WTC11 (cell line): Measurements from ENCODE around the gene PTGFR. TPM values are rescaled to one million over a fixed set of nuclear protein-coding genes. Genes with fewer than 3 reads are reported as not detected.

ENCODE experiments used
- ATAC-seq: fragments of 200-7000 bp; cut with Tn5 transposase; 2 replicates; pipeline ENCODE4 v1.10.0; 2021; ENCODE audit warnings: mild to moderate bottlenecking, moderate library complexity
- CTCF ChIA-PET: fragments of 300-600 bp; sonication (Branson Sonifier 250); formaldehyde crosslinking; loops from one replicate; lab custom pipeline; 2021; ENCODE audit warnings: antibody characterized with exemption; lab: Charles Lee
- POLR2A ChIA-PET: fragments of 350-600 bp; sonication (Branson Sonifier 250); formaldehyde crosslinking; loops from one replicate; lab custom pipeline; 2021; ENCODE audit warnings: antibody characterized with exemption; lab: Charles Lee
- DNase-seq: peaks from one replicate; pipeline ENCODE4 v3.0.0; 2021; ENCODE audit warnings: low spot score
- H3K27ac Mint-ChIP-seq: 2 replicates; pipeline ENCODE4 v1.8.0; 2021; ENCODE audit warnings: mixed read lengths
- H3K27me3 Mint-ChIP-seq: 2 replicates; pipeline ENCODE4 v1.8.0; 2021; ENCODE audit warnings: low read depth, mild to moderate bottlenecking, moderate library complexity, mixed read lengths
- H3K36me3 Mint-ChIP-seq: 2 replicates; pipeline ENCODE4 v1.8.0; 2021; ENCODE audit warnings: mixed read lengths
- H3K4me1 Mint-ChIP-seq: 2 replicates; pipeline ENCODE4 v1.8.0; 2022; ENCODE audit warnings: mixed read lengths
- H3K4me3 Mint-ChIP-seq: 2 replicates; pipeline ENCODE4 v1.8.0; 2021; ENCODE audit warnings: mild to moderate bottlenecking, moderate library complexity, mixed read lengths
- H3K9me3 Mint-ChIP-seq: 2 replicates; pipeline ENCODE4 v1.8.0; 2021; ENCODE audit warnings: mixed read lengths
- AFF4 ChIP-seq: sonication (generic); formaldehyde crosslinking; IDR thresholded peaks from 2 replicates; pipeline ENCODE4 v1.8.1; 2023; ENCODE audit warnings: mild to moderate bottlenecking, missing genetic modification reagents, borderline replicate concordance
- AR ChIP-seq: fragments of 250-450 bp; sonication (Bioruptor Pico); IDR thresholded peaks from 2 replicates; pipeline ENCODE4 v1.9.0; 2021; ENCODE audit warnings: mild to moderate bottlenecking
- ATF1 ChIP-seq: sonication (generic); formaldehyde crosslinking; IDR thresholded peaks from 2 replicates; pipeline ENCODE4 v1.8.1; 2023; ENCODE audit warnings: mild to moderate bottlenecking, moderate library complexity, missing genetic modification reagents
- E2F4 ChIP-seq: sonication (generic); formaldehyde crosslinking; IDR thresholded peaks from 2 replicates; pipeline ENCODE4 v1.8.1; 2022; ENCODE audit warnings: low read depth, mild to moderate bottlenecking, moderate library complexity, missing genetic modification reagents, borderline replicate concordance
- ETV6 ChIP-seq: sonication (generic); formaldehyde crosslinking; IDR thresholded peaks from 2 replicates; pipeline ENCODE4 v1.8.1; 2022; ENCODE audit warnings: mild to moderate bottlenecking, missing genetic modification reagents
- FOXJ3 ChIP-seq: sonication (generic); formaldehyde crosslinking; IDR thresholded peaks from 2 replicates; pipeline ENCODE4 v1.9.0; 2021; ENCODE audit warnings: missing genetic modification reagents, mild to moderate bottlenecking, borderline replicate concordance
- HMGA2 ChIP-seq: fragments of 250-450 bp; sonication (Bioruptor Pico); IDR thresholded peaks from 2 replicates; pipeline ENCODE4 v1.4.0; 2021; ENCODE audit warnings: mild to moderate bottlenecking, moderate library complexity
- NFE2L1 ChIP-seq: sonication (generic); formaldehyde crosslinking; IDR thresholded peaks from 2 replicates; pipeline ENCODE4 v1.8.1; 2023; ENCODE audit warnings: missing genetic modification reagents
- NFYB ChIP-seq: sonication (generic); formaldehyde crosslinking; conservative IDR thresholded peaks from 2 replicates; pipeline ENCODE4 v1.8.0; 2022; ENCODE audit warnings: low read depth, missing genetic modification reagents
- PRDM15 ChIP-seq: sonication (generic); formaldehyde crosslinking; IDR thresholded peaks from 2 replicates; pipeline ENCODE4 v1.8.0; 2022; ENCODE audit warnings: missing genetic modification reagents
- RELA ChIP-seq: sonication (generic); formaldehyde crosslinking; IDR thresholded peaks from 2 replicates; pipeline ENCODE4 v1.8.1; 2022; ENCODE audit warnings: missing genetic modification reagents, mild to moderate bottlenecking, borderline replicate concordance
- SOX15 ChIP-seq: fragments of 250-450 bp; sonication (Bioruptor Pico); IDR thresholded peaks from 2 replicates; pipeline ENCODE4 v1.9.0; 2021; ENCODE audit warnings: mild to moderate bottlenecking
- SP1 ChIP-seq: sonication (generic); formaldehyde crosslinking; conservative IDR thresholded peaks from 2 replicates; pipeline ENCODE4 v1.8.1; 2022; ENCODE audit warnings: missing genetic modification reagents
- TCF7 ChIP-seq: sonication (generic); formaldehyde crosslinking; IDR thresholded peaks from 2 replicates; pipeline ENCODE4 v1.8.0; 2022; ENCODE audit warnings: mild to moderate bottlenecking, low read depth, missing genetic modification reagents, moderate library complexity
- TEAD4 ChIP-seq: sonication (generic); formaldehyde crosslinking; IDR thresholded peaks from 2 replicates; pipeline ENCODE4 v1.8.0; 2022; ENCODE audit warnings: mild to moderate bottlenecking, missing genetic modification reagents
- TP53 ChIP-seq: sonication (generic); formaldehyde crosslinking; IDR thresholded peaks from 2 replicates; pipeline ENCODE4 v1.8.1; 2023; ENCODE audit warnings: mild to moderate bottlenecking, missing genetic modification reagents
- ZMAT4 ChIP-seq: fragments of 250-450 bp; sonication (Bioruptor Pico); IDR thresholded peaks from 2 replicates; pipeline ENCODE4 v1.9.0; 2021; ENCODE audit warnings: mild to moderate bottlenecking
- ZNF232 ChIP-seq: sonication (generic); formaldehyde crosslinking; IDR thresholded peaks from 2 replicates; pipeline ENCODE4 v1.8.0; 2022; ENCODE audit warnings: mild to moderate bottlenecking, missing genetic modification reagents
- ZNF317 ChIP-seq: sonication (generic); formaldehyde crosslinking; IDR thresholded peaks from 2 replicates; pipeline ENCODE4 v1.8.1; 2023; ENCODE audit warnings: low read depth, mild to moderate bottlenecking, moderate library complexity, missing genetic modification reagents, borderline replicate concordance
- ZNF416 ChIP-seq: fragments of 250-450 bp; sonication (Bioruptor Pico); IDR thresholded peaks from 2 replicates; pipeline ENCODE4 v1.9.0; 2021; ENCODE audit warnings: mild to moderate bottlenecking, inconsistent platforms
- total RNA-seq: library from RNA; stranded (reverse); gene quantifications from 3 replicates; pipeline ENCODE4 v1.2.3, GENCODE V29; 2021

Gene PTGFR
- total RNA-seq, 1 experiment from 2014 or later, result 0.04 TPM

- no peak for TF ChIP-seq PRDM15 (CRISPR knock-in tag)
- no peak for TF ChIP-seq TP53 (CRISPR knock-in tag)
- TF ChIP-seq E2F4 (CRISPR knock-in tag), result no peak
- no peak for TF ChIP-seq AFF4
- TF ChIP-seq HMGA2 (CRISPR knock-in tag), result no peak
- no peak for TF ChIP-seq ZNF416 (CRISPR knock-in tag)
- TF ChIP-seq NFYB, result no peak
- TF ChIP-seq TEAD4 (CRISPR knock-in tag), result no peak
- TF ChIP-seq SP1 (CRISPR knock-in tag), result no peak
- TF ChIP-seq TCF7 (CRISPR knock-in tag), result no peak
- no peak for TF ChIP-seq ETV6 (CRISPR knock-in tag)
- TF ChIP-seq ZMAT4, result no peak
These were observed 48.9 kb upstream of the PTGFR start (continued) for GRCh38 chr1:78441921-78442320.

- no peaks in the 10 kb centered on the region for H3K36me3 Mint-ChIP-seq
- DNase-seq (no peak), ATAC-seq (no peak)
- no peaks in the 10 kb centered on the region for H3K9me3 Mint-ChIP-seq
- H3K4me3 Mint-ChIP-seq, result no peak overlapping the region
- no peak for TF ChIP-seq AR (CRISPR knock-in tag)
- TF ChIP-seq FOXJ3 (CRISPR knock-in tag), result no peak
- no peak for TF ChIP-seq ZNF317
- no peak for TF ChIP-seq TEAD4 (CRISPR knock-in tag)
- no peak for TF ChIP-seq ZNF232 (CRISPR knock-in tag)
- no peak for TF ChIP-seq RELA
- no peak for TF ChIP-seq ATF1 (CRISPR knock-in tag)
- TF ChIP-seq E2F4 (CRISPR knock-in tag), result no peak
- TF ChIP-seq NFE2L1 (CRISPR knock-in tag), result no peak
- TF ChIP-seq SOX15 (CRISPR knock-in tag), result no peak
- CTCF ChIA-PET, result no interaction called here
- POLR2A ChIA-PET, result no interaction called here
- H3K27me3 Mint-ChIP-seq, result no peaks in the 10 kb centered on the region
- H3K27ac Mint-ChIP-seq, result no peak overlapping the region
- H3K4me1 Mint-ChIP-seq, result no peaks in the 10 kb centered on the region
These were observed 43.7 kb upstream of the PTGFR start for GRCh38 chr1:78447086-78447485.
